ENCODE results near the gene XPC. TPM values are rescaled to one million over a fixed set of nuclear protein-coding genes. Genes with fewer than 3 reads are reported as not detected.

The XPC gene
- total RNA-seq, 1 experiment from 2014 or later, result 34.9 TPM

GRCh38 chr3:14183015-14183577 lies 4.7 kb upstream of the XPC start:
- Mint-ChIP-seq H3K4me1 (peaks cover 8% of the 10 kb centered on the region), H3K27me3 (ENCODE audit: low read depth) (no peaks in the 10 kb centered on the region), H3K36me3 (peaks cover 38% of the 10 kb centered on the region), H3K4me3 (no peak overlapping the region), H3K9me3 (no peaks in the 10 kb centered on the region), H3K27ac (no peak overlapping the region)
- TF ChIP-seq ZNF416 (CRISPR knock-in tag; IDR thresholded peaks at IDR 0.05) (no peak), ZNF232 (CRISPR knock-in tag; IDR thresholded peaks at IDR 0.05) (no peak), ZSCAN18 (CRISPR knock-in tag; IDR thresholded peaks at IDR 0.05) (no peak), ZBTB21 (CRISPR knock-in tag; IDR thresholded peaks at IDR 0.05; ENCODE audit: borderline replicate concordance) (no peak), MAX (CRISPR knock-in tag; IDR thresholded peaks at IDR 0.05) (no peak), ATF3 (CRISPR knock-in tag; conservative IDR thresholded peaks at IDR 0.05) (no peak), AR (CRISPR knock-in tag; IDR thresholded peaks at IDR 0.05) (no peak), NFATC4 (CRISPR knock-in tag; IDR thresholded peaks at IDR 0.05) (no peak), RORB (CRISPR knock-in tag; IDR thresholded peaks at IDR 0.05) (no peak), STAT6 (CRISPR knock-in tag; conservative IDR thresholded peaks at IDR 0.05; ENCODE audit: low read depth) (no peak), GRHL2 (CRISPR knock-in tag; IDR thresholded peaks at IDR 0.05; ENCODE audit: insufficient replicate concordance, severe bottlenecking) (no peak), PRRX2 (CRISPR knock-in tag; IDR thresholded peaks at IDR 0.05) (no peak)
- ChIA-PET CTCF (no interaction called here), POLR2A (no interaction called here)
- ATAC-seq (no peak), DNase-seq (ENCODE audit: low spot score) (no peak)

GRCh38 chr3:14181253-14181652 lies 2.9 kb upstream of the XPC start:
- H3K27ac Mint-ChIP-seq, result no peak overlapping the region
- no peak for DNase-seq (ENCODE audit: low spot score)
- no peak for TF ChIP-seq ZNF416 (CRISPR knock-in tag; IDR thresholded peaks at IDR 0.05)
- no peak for TF ChIP-seq CREB1 (CRISPR knock-in tag; IDR thresholded peaks at IDR 0.05)
- TF ChIP-seq ERG (CRISPR knock-in tag; IDR thresholded peaks at IDR 0.05), result no peak
- TF ChIP-seq HMGXB4 (CRISPR knock-in tag; IDR thresholded peaks at IDR 0.05), result no peak
- no peak for TF ChIP-seq ZNF219 (CRISPR knock-in tag; IDR thresholded peaks at IDR 0.05; ENCODE audit: borderline replicate concordance)
- no peak for TF ChIP-seq JUN (CRISPR knock-in tag; IDR thresholded peaks at IDR 0.05)
- TF ChIP-seq TEAD4 (CRISPR knock-in tag; IDR thresholded peaks at IDR 0.05), result no peak
- no peak for TF ChIP-seq ARID4B (CRISPR knock-in tag; IDR thresholded peaks at IDR 0.05; ENCODE audit: borderline replicate concordance)

More at GRCh38 chr3:14181253-14181652, 2.9 kb upstream of the XPC start:
- Mint-ChIP-seq H3K27me3 (ENCODE audit: low read depth) (no peaks in the 10 kb centered on the region), H3K9me3 (no peaks in the 10 kb centered on the region), H3K36me3 (peaks cover 38% of the 10 kb centered on the region), H3K4me1 (peaks cover 20% of the 10 kb centered on the region), H3K4me3 (no peak overlapping the region)
- no peak for ATAC-seq
- CTCF ChIA-PET, result no interaction called here
- POLR2A ChIA-PET, result no interaction called here

All from WTC11 (cell line).